MM.1S (cell line): ENCODE results near the gene PEX14.

ENCODE experiments used
- DNase-seq: peaks from one replicate; pipeline ENCODE4 v3.0.0-alpha.2; 2015
- H2AFZ ChIP-seq: fragments of 300-600 bp; sonication (generic); 2 replicates; pipeline ENCODE4 v1.6.0; 2016; ENCODE audit warnings: antibody characterized with exemption, low read length
- H3F3A ChIP-seq: fragments of 300-600 bp; sonication (generic); 2 replicates; pipeline ENCODE4 v1.6.1; 2016; ENCODE audit warnings: mild to moderate bottlenecking, antibody characterized with exemption, low read length, moderate library complexity, mixed read lengths; ENCODE audit not compliant: insufficient read depth
- H3K27ac ChIP-seq: fragments of 300-600 bp; sonication (generic); 2 replicates; pipeline ENCODE4 v1.5.1; 2016; ENCODE audit warnings: mild to moderate bottlenecking, low read length
- H3K27me3 ChIP-seq: fragments of 300-600 bp; sonication (generic); replicated peaks from 2 replicates; pipeline ENCODE4 v1.6.0; 2016; ENCODE audit warnings: low read length; ENCODE audit not compliant: insufficient read depth
- H3K36me3 ChIP-seq: fragments of 300-600 bp; sonication (generic); replicated peaks from 2 replicates; pipeline ENCODE4 v1.6.1; 2016; ENCODE audit warnings: mild to moderate bottlenecking, low read length, mixed read lengths; ENCODE audit not compliant: insufficient read depth
- H3K4me1 ChIP-seq: fragments of 300-600 bp; sonication (generic); 2 replicates; pipeline ENCODE4 v1.6.1; 2016; ENCODE audit warnings: low read length, mixed read lengths
- H3K4me2 ChIP-seq: fragments of 300-600 bp; sonication (generic); 2 replicates; pipeline ENCODE4 v1.6.0; 2016; ENCODE audit warnings: low read depth, low read length
- H3K4me3 ChIP-seq: fragments of 300-600 bp; sonication (generic); 2 replicates; pipeline ENCODE4 v1.5.1; 2016; ENCODE audit warnings: low read length, mixed read lengths
- H3K79me2 ChIP-seq: fragments of 300-600 bp; sonication (generic); 2 replicates; pipeline ENCODE4 v1.6.1; 2016; ENCODE audit warnings: mixed run types, low read length, mixed read lengths
- H3K9ac ChIP-seq: fragments of 300-600 bp; sonication (generic); 2 replicates; pipeline ENCODE4 v1.6.1; 2016; ENCODE audit warnings: low read length, mixed read lengths
- H3K9me2 ChIP-seq: fragments of 300-600 bp; sonication (generic); replicated peaks from 2 replicates; pipeline ENCODE4 v1.6.1; 2016; ENCODE audit warnings: mild to moderate bottlenecking, low read length, mixed read lengths; ENCODE audit not compliant: insufficient read depth
- H3K9me3 ChIP-seq: fragments of 300-600 bp; sonication (generic); replicated peaks from 2 replicates; pipeline ENCODE4 v1.6.1; 2016; ENCODE audit warnings: mild to moderate bottlenecking, low read length, mixed read lengths; ENCODE audit not compliant: insufficient read depth
- H4K20me1 ChIP-seq: fragments of 300-600 bp; sonication (generic); 2 replicates; pipeline ENCODE4 v1.6.1; 2016; ENCODE audit warnings: mild to moderate bottlenecking, low read length, moderate library complexity, mixed read lengths; ENCODE audit not compliant: insufficient read depth
- CTCF ChIP-seq: fragments of 300-600 bp; sonication (generic); IDR thresholded peaks from 2 replicates; pipeline ENCODE4 v1.5.1; 2016; ENCODE audit warnings: antibody characterized with exemption, low read length, mixed read lengths
- EZH2 ChIP-seq: fragments of 300-600 bp; sonication (generic); optimal IDR thresholded peaks from 2 replicates; pipeline ENCODE3; 2017; ENCODE audit warnings: low read depth, mild to moderate bottlenecking, antibody characterized with exemption, low read length, mixed read lengths
- EZH2phosphoT487 ChIP-seq: fragments of 300-600 bp; sonication (generic); IDR thresholded peaks from 2 replicates; pipeline ENCODE4 v1.6.1; 2018; ENCODE audit warnings: antibody characterized with exemption, low read length

Gene PEX14

GRCh38 chr1:10613861-10614260 lies 139.1 kb downstream of the PEX14 start:
- H3K4me3 ChIP-seq, result no peak overlapping the region
- H4K20me1 ChIP-seq, result no peaks in the 10 kb centered on the region
- no peak for DNase-seq
- TF ChIP-seq EZH2, result no peak
- no peak for TF ChIP-seq CTCF
- TF ChIP-seq EZH2phosphoT487, result no peak
- no peak overlapping the region for H2AFZ ChIP-seq
- no peaks in the 10 kb centered on the region for H3K36me3 ChIP-seq
- no peaks in the 10 kb centered on the region for H3K9me2 ChIP-seq
- no peaks in the 10 kb centered on the region for H3K27me3 ChIP-seq
- H3F3A ChIP-seq, result no peaks in the 10 kb centered on the region
- no peak overlapping the region for H3K9ac ChIP-seq
- H3K4me2 ChIP-seq, result no peak overlapping the region
- no peaks in the 10 kb centered on the region for H3K9me3 ChIP-seq
- no peaks in the 10 kb centered on the region for H3K4me1 ChIP-seq
- no peak overlapping the region for H3K27ac ChIP-seq
- H3K79me2 ChIP-seq, result no peaks in the 10 kb centered on the region

GRCh38 chr1:10614377-10615225 lies 139.9 kb downstream of the PEX14 start:
- Histone ChIP-seq H4K20me1 (no peaks in the 10 kb centered on the region), H3K27me3 (no peaks in the 10 kb centered on the region), H3K4me2 (no peak overlapping the region), H3K9me3 (no peaks in the 10 kb centered on the region), H3K36me3 (no peaks in the 10 kb centered on the region), H3K4me3 (no peak overlapping the region), H3K4me1 (no peaks in the 10 kb centered on the region), H3K9ac (no peak overlapping the region), H3K79me2 (no peaks in the 10 kb centered on the region), H3K9me2 (no peaks in the 10 kb centered on the region), H3F3A (no peaks in the 10 kb centered on the region), H3K27ac (no peak overlapping the region), H2AFZ (no peak overlapping the region)
- TF ChIP-seq CTCF (no peak), EZH2phosphoT487 (no peak), EZH2 (no peak)
- no peak for DNase-seq

GRCh38 chr1:10615332-10615731 lies 140.6 kb downstream of the PEX14 start:
- Histone ChIP-seq H3K9ac (no peak overlapping the region), H3K9me2 (no peaks in the 10 kb centered on the region), H3K36me3 (no peaks in the 10 kb centered on the region), H3K27me3 (no peaks in the 10 kb centered on the region), H3F3A (no peaks in the 10 kb centered on the region), H3K4me3 (no peak overlapping the region), H2AFZ (no peak overlapping the region), H3K4me1 (no peaks in the 10 kb centered on the region), H4K20me1 (no peaks in the 10 kb centered on the region), H3K4me2 (no peak overlapping the region), H3K79me2 (no peaks in the 10 kb centered on the region), H3K27ac (no peak overlapping the region), H3K9me3 (no peaks in the 10 kb centered on the region)
- TF ChIP-seq CTCF, result no peak
- no peak for TF ChIP-seq EZH2phosphoT487
- no peak for TF ChIP-seq EZH2
- no peak for DNase-seq
